Natural killer cell treated with Interleukin-12 subunit alpha and Interleukin-12 subunit beta and Interleukin-15 and Interleukin-18, amount 100 ng/mL, for 72 hours (primary cell): ENCODE data around the gene NBEAL1. TPM values are rescaled to one million over a fixed set of nuclear protein-coding genes. Genes with fewer than 3 reads are reported as not detected.
"Not testable (repeated sequence)": the region's sequence is repeated elsewhere in the genome, so short reads cannot be mapped to it uniquely, and the experiment has no call there.

Experiments used
- ATAC-seq, 2 donors: fragments of 150-1000 bp; cut with Tn5 transposase in 1 of 2; sonication (Bioruptor Pico), chemical (Tn5 transposase) in 1 of 2; 2 replicates each; pipeline ENCODE4 v1.10.0; 2021
- DNase-seq: peaks from one replicate; pipeline ENCODE4 v3.0.0; 2022; ENCODE audit warnings: low spot score
- H3K27ac Mint-ChIP-seq, 2 donors: 1 replicate in 1 of 2; 2 replicates in 1 of 2; pipeline ENCODE4 v1.8.0; 2022; ENCODE audit warnings: mixed read lengths in 2 of 2, mild to moderate bottlenecking in 1 of 2, moderate library complexity in 1 of 2
- H3K27me3 Mint-ChIP-seq, 2 donors: 1 replicate in 1 of 2; 2 replicates in 1 of 2; pipeline ENCODE4 v1.8.0; 2022; ENCODE audit warnings: mixed read lengths in 2 of 2
- H3K36me3 Mint-ChIP-seq: one replicate; pipeline ENCODE4 v1.8.0; 2022; ENCODE audit warnings: mixed read lengths
- H3K4me1 Mint-ChIP-seq, 2 donors: 1 replicate in 1 of 2; 2 replicates in 1 of 2; pipeline ENCODE4 v1.8.0; 2022; ENCODE audit warnings: low read depth in 2 of 2, mixed read lengths in 2 of 2, mild to moderate bottlenecking in 1 of 2
- H3K4me3 Mint-ChIP-seq: one replicate; pipeline ENCODE4 v1.8.0; 2022; ENCODE audit warnings: mixed read lengths
- H3K9me3 Mint-ChIP-seq: 2 replicates; pipeline ENCODE4 v1.8.0; 2022; ENCODE audit warnings: mixed read lengths
- total RNA-seq, 2 donors: library from RNA; stranded (reverse); gene quantifications; one replicate each; pipeline ENCODE4 v1.2.3, GENCODE V29; 2022

NBEAL1 gene
- total RNA-seq, 2 donors from 2014 or later: 12.3 to 19.2 TPM

DNA sequence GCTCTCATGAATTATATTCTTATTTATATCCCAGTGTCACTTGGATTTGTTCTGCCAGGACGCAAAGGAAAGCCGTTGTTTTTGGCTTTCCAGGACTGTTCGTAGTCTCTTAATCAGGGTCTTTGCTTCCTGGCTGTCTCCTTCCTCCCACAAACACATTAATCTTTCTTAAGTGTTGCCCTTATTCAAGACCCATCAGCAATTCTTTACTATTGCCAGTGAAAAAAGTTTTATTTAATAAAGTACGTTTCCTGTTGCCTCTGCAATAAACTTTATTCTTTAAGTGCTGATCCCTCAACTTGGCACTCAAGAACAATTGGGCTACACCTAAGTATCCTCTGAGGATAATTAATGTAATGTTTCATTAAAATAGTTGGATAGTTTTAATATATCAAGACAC is 155.8 kb downstream of the NBEAL1 start:
- DNase-seq (no peak), ATAC-seq (no peak)
- Mint-ChIP-seq H3K4me1 (no peaks in the 10 kb centered on the region), H3K36me3 (peaks cover 5% of the 10 kb centered on the region), H3K4me3 (no peak overlapping the region), H3K27me3 (no peaks in the 10 kb centered on the region), H3K27ac (no peak overlapping the region), H3K9me3 (no peaks in the 10 kb centered on the region)

DNA sequence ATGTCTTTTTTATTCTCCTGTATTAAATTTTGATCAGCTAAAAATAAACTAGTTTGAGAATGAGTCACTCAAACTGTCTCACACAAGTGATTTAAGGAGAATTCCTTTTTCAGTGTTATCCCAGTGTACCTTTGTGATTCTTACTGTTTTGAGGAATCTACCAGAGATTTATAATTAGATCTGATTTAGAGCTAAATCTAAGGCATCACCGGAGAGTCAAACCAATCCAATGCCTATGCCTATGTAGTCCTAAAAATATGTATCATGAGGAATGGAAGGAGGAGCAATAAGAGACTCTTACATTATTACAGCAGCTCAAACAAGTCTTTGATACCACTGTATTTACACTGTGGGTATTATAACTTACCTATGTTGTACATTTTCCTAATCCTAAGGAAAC is 160.7 kb downstream of the NBEAL1 start:
- no peak overlapping the region for H3K27ac Mint-ChIP-seq
- no peaks in the 10 kb centered on the region for H3K27me3 Mint-ChIP-seq
- H3K9me3 Mint-ChIP-seq: no peaks in the 10 kb centered on the region
- peaks cover 5 to 7% of the 10 kb centered on the region in 2 donors for H3K4me1 Mint-ChIP-seq
- ATAC-seq: no peak
- H3K36me3 Mint-ChIP-seq: peaks cover 6% of the 10 kb centered on the region
- H3K4me3 Mint-ChIP-seq: no peak overlapping the region
- DNase-seq: no peak

DNA sequence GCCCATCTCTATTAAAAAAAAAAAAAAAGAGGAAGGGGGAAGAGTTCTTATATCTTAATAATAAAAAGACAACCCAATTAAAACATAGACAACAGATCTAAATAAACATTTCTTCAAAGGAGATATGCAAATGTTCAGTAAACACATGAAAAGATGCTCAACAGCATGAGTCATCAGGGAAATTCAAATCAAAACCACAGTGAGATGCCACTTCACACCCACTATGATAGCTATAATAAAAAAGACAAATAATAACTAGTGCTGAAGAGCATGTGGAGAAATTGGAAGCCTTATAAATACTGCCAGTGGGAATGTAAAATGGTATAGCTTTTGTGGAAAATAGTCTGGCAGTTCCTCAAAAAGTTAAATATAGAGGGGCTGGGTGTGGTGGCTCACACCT is 162.7 kb downstream of the NBEAL1 start:
- H3K27me3 Mint-ChIP-seq: no peaks in the 10 kb centered on the region
- H3K36me3 Mint-ChIP-seq: peaks cover 6% of the 10 kb centered on the region
- peak in 1 of 2 donors; percentile 72 for ATAC-seq
- no peak overlapping the region for H3K4me3 Mint-ChIP-seq
- no peak overlapping the region for H3K27ac Mint-ChIP-seq
- peaks cover 5 to 7% of the 10 kb centered on the region in 2 donors for H3K4me1 Mint-ChIP-seq
- no peaks in the 10 kb centered on the region for H3K9me3 Mint-ChIP-seq
- no peak for DNase-seq

DNA sequence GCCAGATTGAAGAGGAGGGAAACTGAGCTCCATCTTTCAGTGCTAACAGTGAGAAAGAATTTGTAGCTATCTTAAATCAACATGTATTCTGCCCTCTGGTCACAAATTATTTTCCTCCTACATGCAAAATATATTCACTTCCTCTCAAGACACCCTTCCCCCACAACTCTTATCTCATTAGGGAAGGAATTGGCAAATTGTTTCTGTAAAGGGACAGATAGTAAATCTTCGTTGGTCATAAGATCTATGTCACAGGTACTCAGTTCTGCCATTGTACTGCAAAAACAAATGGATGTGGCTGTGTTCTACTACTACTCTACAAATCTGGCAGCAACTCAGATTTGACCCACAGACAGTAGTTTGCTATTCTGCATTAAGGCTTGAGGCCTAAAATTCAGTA is 171.2 kb downstream of the NBEAL1 start:
- no peak for DNase-seq
- Mint-ChIP-seq H3K27ac (no peak overlapping the region), H3K27me3 (no peaks in the 10 kb centered on the region), H3K9me3 (no peaks in the 10 kb centered on the region), H3K4me3 (no peak overlapping the region), H3K4me1 (no peaks in the 10 kb centered on the region), H3K36me3 (peaks cover 4% of the 10 kb centered on the region)
- ATAC-seq: no peak

DNA sequence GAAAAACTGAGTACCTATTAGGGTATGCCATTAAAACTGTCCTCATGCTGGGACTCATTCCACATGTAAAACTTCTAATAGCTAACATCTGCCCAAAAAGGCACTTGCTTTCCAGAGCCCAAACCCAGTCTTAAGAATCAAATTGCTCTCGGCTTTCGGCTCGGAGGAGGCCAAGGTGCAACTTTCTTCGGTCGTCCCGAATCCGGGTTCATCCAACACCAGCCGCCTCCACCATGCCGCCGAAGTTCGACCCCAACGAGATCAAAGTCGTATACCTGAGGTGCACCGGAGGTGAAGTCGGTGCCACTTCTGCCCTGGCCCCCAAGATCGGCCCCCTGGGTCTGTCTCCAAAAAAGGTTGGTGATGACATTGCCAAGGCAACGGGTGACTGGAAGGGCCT is 175.9 kb downstream of the NBEAL1 start:
- not testable (repeated sequence) for DNase-seq, H3K36me3 Mint-ChIP-seq, H3K27ac Mint-ChIP-seq, H3K4me3 Mint-ChIP-seq, ATAC-seq, H3K27me3 Mint-ChIP-seq, H3K4me1 Mint-ChIP-seq, H3K9me3 Mint-ChIP-seq

DNA sequence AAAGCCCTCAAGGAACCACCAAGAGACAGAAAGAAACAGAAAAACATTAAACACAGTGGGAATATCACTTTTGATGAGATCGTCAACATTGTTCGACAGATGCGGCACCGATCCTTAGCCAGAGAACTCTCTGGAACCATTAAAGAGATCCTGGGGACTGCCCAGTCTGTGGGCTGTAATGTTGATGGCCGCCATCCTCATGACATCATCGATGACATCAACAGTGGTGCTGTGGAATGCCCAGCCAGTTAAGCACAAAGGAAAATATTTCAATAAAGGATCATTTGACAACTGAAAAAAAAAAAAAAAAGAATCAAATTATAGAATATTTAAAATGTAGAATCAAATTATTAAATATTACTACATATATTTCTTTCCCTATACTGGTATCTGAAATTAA is 176.4 kb downstream of the NBEAL1 start:
- H3K27me3 Mint-ChIP-seq, H3K9me3 Mint-ChIP-seq, H3K4me1 Mint-ChIP-seq, ATAC-seq, H3K36me3 Mint-ChIP-seq, DNase-seq, H3K4me3 Mint-ChIP-seq, H3K27ac Mint-ChIP-seq: not testable (repeated sequence)

DNA sequence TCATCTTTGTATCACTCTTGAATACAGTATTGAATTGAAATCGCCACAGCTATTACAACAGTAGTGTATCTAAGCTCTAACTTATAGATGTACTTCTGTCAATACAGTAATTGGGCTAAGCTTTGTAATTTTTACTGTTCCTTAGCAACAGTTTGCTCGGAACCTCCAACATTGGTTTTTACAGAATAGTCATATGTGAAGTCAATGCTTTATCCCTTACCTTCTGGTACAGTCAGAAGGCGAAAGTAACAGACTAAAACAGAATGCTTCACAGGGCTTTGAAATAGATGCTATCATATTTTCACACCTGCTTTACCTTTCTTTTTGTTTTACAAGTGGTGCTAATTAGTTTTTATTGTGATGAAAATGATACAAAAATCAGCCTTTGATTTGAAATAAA is 177.3 kb downstream of the NBEAL1 start:
- Mint-ChIP-seq H3K27me3 (no peaks in the 10 kb centered on the region), H3K4me1 (no peaks in the 10 kb centered on the region), H3K27ac (no peak overlapping the region), H3K9me3 (no peaks in the 10 kb centered on the region), H3K36me3 (peaks cover 4% of the 10 kb centered on the region), H3K4me3 (no peak overlapping the region)
- ATAC-seq (peak in 1 of 2 donors; percentile 46), DNase-seq (no peak)

DNA sequence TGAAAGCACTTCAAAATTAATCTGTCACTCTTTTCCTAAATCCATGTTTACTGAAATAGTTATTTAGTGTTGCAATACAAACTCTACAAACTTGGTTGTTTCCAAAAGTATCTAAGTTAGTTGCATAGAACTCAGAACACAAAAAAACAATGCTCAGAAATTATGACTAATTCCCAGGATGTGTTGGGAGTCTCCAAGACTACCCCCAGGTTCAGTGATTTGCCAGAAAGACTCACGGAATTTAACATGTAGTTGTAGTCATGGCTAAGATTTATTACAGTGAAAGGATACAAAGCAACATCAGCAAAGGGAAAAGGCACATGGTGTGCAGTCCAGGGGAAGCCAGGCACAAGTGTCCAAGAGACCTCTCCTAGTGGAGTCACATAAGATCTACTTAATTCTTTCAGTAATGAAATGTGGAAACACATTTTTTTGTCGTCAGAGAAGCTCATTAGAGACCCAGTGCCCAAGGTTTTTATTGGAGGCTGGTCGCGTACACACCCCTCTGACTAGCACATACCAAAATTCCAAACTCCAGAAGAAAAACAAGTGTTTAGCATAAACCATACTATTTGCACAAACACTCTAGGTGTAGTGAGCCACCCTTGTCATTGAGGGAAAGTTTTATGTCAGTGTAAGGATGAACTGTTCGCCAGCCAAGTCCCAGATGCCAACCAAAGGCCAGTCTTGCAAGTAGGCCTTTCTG is 180.8 kb downstream of the NBEAL1 start:
- Mint-ChIP-seq H3K27me3 (no peaks in the 10 kb centered on the region), H3K4me1 (no peaks in the 10 kb centered on the region), H3K36me3 (no peaks in the 10 kb centered on the region), H3K4me3 (no peak overlapping the region), H3K27ac (no peak overlapping the region), H3K9me3 (no peaks in the 10 kb centered on the region)
- DNase-seq (no peak), ATAC-seq (no peak)

DNA sequence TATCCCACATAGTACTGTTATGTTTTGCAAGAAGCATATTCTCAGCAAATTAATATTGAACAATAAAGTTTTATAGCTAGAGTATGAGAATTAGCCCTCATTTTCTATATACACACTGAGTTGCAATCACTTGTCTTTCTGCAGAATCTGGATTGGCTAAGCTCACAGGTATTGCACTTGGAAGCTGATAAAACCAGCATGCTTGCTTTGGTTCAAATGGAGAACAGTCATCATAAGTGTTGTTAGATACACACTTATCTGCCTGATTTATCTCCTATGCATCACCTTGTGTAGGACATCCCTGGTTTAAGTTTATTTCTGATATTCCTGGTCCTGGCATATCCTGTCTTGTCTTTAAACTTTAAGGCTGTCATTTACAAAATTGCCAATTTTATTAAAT is 186.2 kb downstream of the NBEAL1 start:
- Mint-ChIP-seq H3K4me1 (no peaks in the 10 kb centered on the region), H3K27me3 (no peaks in the 10 kb centered on the region), H3K36me3 (peaks cover 2% of the 10 kb centered on the region), H3K4me3 (no peak overlapping the region), H3K27ac (no peak overlapping the region), H3K9me3 (no peaks in the 10 kb centered on the region)
- no peak for ATAC-seq
- no peak for DNase-seq

DNA sequence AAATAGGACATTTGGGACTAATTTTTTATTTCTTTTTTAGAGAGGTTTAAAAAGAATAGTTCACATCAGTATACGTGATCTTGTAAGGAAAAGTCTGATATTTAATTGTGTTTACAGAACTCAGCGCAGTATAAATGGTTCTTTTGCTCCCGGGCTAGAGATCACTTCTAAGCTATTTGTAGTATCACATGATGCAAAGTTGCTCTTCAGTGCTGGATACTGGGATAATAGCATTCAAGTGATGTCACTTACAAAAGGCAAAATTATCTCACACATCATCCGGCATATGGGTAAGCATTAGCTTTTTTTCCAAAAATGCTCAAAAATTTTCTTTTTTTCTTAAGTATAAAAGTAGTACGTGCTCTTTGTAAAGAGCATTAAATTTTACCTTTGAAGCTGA is 186.8 kb downstream of the NBEAL1 start:
- Mint-ChIP-seq H3K4me1 (no peaks in the 10 kb centered on the region), H3K4me3 (no peak overlapping the region), H3K9me3 (no peaks in the 10 kb centered on the region), H3K36me3 (peaks cover 5% of the 10 kb centered on the region), H3K27me3 (no peaks in the 10 kb centered on the region), H3K27ac (no peak overlapping the region)
- ATAC-seq (no peak), DNase-seq (no peak)

DNA sequence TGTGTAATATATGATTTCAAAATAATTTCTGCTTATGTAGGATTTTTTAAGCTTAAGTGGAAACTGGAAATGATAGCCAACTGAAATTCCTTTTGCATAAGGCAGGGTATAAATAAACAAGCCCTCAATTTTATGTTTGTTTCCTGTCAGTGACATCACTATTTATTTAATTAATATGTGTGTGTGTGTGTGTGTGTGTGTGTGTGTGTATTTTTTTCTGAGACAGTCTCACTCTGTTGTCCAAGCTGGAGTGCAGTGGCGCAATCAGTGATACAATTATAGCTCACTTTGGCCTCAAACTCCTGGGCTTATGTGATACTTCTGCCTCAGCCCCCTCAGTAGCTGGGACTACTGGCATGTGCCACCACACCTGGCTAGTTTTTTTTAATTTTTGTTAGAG is 194.9 kb downstream of the NBEAL1 start:
- no peak overlapping the region for H3K4me3 Mint-ChIP-seq
- peaks cover 9% of the 10 kb centered on the region for H3K36me3 Mint-ChIP-seq
- no peaks in the 10 kb centered on the region for H3K9me3 Mint-ChIP-seq
- ATAC-seq (no peak), DNase-seq (no peak)
- no peaks in the 10 kb centered on the region for H3K4me1 Mint-ChIP-seq
- H3K27me3 Mint-ChIP-seq: no peaks in the 10 kb centered on the region
- no peak overlapping the region for H3K27ac Mint-ChIP-seq

DNA sequence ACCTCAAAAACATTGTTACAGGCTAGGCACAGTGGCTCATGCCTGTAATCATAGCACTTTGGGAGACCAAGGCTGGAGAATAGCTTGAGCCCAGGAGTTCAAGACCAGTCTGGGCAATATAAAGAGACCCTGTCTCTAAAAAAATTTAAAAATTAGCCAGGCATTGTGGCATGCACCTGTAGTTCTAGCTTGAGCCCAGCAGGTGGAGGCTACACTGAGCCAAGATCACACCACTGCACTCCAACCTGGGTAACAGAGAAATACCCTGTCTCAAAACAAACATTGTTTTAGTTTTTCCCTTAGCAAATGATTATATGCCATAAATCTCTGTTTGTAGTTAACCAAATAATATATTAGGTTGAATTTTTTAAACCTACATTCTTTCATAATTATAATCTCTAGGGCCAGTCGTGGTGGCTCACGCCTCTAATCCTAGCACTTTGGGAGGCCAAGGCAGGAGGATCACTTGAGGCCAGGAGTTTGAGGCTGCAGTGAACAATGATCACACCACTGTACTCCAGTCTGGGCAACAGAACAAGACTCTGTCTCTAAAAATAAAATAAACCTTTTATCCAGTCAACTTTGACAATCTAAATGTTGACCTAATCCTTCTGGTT is 210.9 kb downstream of the NBEAL1 start:
- peak; percentile 64 to 69 for ATAC-seq
- Mint-ChIP-seq H3K9me3 (no peaks in the 10 kb centered on the region), H3K4me3 (no peak overlapping the region), H3K27me3 (no peaks in the 10 kb centered on the region), H3K27ac (no peak overlapping the region), H3K36me3 (no peaks in the 10 kb centered on the region), H3K4me1 (no peaks in the 10 kb centered on the region)
- no peak for DNase-seq

DNA sequence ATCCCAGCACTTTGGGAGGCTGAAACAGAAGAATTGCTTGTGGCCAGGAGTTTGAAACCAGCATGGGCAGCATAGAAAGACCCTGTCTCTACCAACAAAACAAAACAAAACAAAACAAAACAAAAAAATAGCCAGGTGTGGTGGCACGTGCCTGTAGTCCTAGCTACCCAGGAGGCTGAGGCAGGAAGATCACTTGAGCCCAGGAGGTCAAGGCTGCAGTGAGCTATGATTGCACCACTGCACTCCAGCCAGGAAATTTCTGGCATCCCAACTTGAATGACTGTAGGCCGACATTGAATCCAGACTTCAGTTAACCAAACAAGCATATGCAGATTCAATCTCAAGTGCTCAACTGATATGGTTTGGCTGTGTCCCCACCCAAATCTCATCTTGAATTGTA is 215.0 kb downstream of the NBEAL1 start:
- not testable (repeated sequence) for H3K4me3 Mint-ChIP-seq, H3K27me3 Mint-ChIP-seq, H3K4me1 Mint-ChIP-seq, H3K36me3 Mint-ChIP-seq, ATAC-seq, H3K27ac Mint-ChIP-seq, H3K9me3 Mint-ChIP-seq, DNase-seq

DNA sequence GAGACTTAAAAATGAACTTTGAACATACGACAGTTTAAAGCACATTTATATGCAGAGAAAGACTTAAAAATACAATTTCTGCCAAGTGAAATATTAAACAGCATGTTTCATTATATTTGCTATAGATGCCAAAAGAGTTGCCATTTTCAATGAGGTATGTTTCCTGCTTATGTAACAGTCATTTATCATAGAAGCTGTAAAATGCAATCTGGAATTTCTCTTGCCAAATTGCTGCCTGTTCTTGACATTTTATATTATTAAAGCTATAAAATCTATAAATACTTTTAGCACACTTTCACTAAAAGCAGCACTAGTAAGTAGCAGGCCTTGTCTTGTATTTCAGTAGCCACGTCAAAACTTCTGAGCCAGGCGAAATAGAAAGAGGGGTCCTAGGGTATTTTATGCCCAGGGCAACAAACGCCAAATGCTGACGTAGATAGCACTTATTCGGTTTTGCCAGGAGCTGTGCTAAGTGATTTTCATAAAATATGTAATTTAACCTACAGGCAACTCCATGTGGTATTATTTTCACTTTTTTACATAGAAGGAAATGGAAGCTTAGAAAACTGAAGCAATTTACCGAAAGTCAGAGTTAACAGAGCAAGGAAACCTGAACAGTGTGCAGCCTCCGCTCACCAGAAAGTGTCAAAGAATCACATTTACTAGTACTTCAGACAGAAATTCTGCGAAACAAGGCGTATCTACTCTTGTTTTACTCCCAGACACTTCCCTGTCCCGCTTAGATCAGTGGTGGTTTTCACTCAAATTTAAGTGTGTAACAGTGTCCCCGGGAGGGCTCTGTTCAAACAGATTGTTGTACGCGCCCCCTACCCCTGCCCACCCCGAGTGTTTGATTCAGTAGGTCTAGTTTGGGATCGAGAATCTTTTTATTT is 222.9 kb downstream of the NBEAL1 start:
- H3K36me3 Mint-ChIP-seq: peaks cover 13% of the 10 kb centered on the region
- H3K27me3 Mint-ChIP-seq: no peaks in the 10 kb centered on the region
- peak overlapping the region; percentile 93 for H3K4me3 Mint-ChIP-seq
- no peak for ATAC-seq
- no peak for DNase-seq
- peaks cover 15 to 19% of the 10 kb centered on the region in 2 donors for H3K4me1 Mint-ChIP-seq
- peak overlapping the region in 1 of 2 donors; percentile 90 for H3K27ac Mint-ChIP-seq
- no peaks in the 10 kb centered on the region for H3K9me3 Mint-ChIP-seq
